HG03196 (cell line): ENCODE measurements around the gene S100A16.
"Not testable (repeated sequence)": the region's sequence is repeated elsewhere in the genome, so short reads cannot be mapped to it uniquely, and the experiment has no call there.

Experiments
- ATAC-seq: cut with Tn5 transposase; IDR thresholded peaks from one replicate; pipeline ENCODE4 v1.9.1; 2021; ENCODE audit not compliant: unreplicated experiment

S100A16 gene, protein sequence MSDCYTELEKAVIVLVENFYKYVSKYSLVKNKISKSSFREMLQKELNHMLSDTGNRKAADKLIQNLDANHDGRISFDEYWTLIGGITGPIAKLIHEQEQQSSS

GRCh38 chr1:153612755-153613331 is at the start of gene S100A16:
Gene S100A16 (minus strand): TSS chr1:153613137. CDS start chr1:153608151, 4,986 bp downstream.
- ATAC-seq = no peak

GRCh38 chr1:153662269-153662668 is 49.3 kb upstream of the S100A16 start:
- no peak for ATAC-seq

DNA sequence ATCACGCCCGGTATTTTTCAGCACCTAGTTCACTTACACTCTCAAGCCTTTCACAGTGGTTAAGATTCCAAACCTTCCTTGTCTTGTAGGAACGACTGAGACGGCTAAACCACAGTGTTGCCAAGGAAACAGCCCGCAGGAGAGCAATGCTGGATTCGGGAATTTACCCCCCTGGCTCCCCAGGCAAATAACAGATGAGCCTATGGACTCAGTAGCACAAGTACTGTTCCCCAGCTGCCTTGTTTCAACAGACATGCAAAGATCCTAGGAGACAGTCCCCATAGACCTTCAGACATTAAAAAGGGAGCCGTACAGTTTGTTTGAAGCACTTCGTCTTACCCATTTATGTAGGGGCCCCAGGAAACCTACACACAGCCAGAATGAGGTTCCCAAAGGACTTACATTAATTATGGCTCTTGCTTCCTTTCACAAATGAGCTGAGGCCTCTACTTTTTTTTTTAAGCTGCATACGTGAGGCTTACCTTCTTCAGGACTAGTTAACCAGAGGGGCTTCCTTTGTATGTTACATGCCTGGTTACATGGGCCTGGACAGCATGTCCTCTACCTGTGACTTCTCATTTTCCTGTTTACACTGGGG is 48.3 kb upstream of the S100A16 start:
- ATAC-seq = no peak

DNA sequence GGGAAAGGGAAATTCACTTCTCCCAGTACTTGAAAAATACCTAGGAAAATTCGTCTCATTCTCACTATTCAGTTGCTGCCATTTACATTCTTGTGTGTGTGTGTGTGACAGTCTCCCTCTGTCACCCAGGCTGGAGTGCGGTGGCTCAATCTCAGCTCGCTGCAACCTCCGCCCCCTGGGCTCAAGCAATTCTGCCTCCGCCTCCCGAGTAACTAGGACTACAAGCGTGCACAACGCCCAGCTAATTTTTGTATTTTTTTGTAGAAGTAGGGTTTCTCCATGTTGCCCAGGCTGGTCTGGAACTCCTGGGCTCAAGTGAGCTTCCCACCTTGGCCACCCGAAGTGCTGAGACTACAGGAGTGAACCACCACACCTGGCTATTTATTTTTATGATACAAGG is 46.7 kb upstream of the S100A16 start:
- ATAC-seq = no peak

DNA sequence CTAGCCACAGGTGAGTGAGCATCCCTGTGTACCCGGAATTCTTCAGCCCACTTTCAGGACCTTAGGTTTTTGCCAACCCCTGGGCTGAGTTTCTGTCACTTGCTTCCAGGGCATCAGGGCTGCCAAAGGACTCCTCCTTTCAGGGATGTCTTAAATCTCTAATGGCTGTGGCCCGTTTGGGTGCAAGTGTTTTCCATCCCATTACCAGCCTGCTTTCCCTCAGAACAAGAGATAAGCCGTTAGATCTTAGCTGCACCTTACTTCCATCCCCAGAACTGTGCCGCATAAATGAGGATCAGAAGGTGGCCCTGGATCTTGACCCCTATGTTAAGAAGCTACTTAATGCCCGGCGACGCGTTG is 46.2 kb upstream of the S100A16 start:
- no peak for ATAC-seq

DNA sequence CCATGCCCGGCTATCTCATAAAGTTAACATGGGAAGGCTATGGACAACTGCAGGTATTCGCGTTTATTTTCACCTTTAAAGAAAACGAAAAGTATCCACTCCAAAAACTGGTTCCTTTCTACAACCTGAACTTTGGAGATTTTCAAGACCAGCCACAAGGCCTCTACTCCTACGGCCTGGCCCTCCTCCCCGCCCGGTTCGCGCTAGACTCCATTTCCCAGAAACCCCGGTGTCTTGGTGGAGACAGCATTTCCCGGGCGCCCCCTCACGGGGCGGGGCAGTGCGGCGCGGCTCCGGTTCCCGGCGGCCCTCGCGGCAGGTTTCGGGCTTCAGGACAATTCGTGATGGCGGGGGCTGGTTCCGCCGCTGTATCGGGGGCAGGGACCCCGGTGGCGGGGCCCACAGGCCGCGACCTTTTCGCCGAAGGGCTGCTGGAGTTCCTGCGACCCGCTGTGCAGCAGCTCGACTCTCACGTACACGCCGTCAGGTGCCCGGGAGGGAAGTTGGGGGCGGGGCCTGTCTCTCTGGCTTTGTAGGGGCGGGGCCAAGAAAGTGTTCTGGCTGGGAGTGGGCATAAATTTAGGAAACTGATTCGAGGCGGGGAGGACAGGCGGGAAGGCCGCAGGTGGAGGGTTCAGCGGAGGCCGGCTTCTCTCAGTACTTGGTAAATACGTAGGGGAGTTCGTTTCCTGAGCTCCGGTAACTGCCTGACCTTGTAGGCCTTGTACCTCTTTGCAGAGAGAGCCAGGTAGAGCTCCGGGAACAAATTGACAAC is 45.6 kb upstream of the S100A16 start, which contains the start of gene SNAPIN:
SNAPIN (plus strand) TSS at position 304 of the 775 bp plus-strand sequence; CDS start at position 345, 41 bp downstream.
- peak; percentile 83 for ATAC-seq

DNA sequence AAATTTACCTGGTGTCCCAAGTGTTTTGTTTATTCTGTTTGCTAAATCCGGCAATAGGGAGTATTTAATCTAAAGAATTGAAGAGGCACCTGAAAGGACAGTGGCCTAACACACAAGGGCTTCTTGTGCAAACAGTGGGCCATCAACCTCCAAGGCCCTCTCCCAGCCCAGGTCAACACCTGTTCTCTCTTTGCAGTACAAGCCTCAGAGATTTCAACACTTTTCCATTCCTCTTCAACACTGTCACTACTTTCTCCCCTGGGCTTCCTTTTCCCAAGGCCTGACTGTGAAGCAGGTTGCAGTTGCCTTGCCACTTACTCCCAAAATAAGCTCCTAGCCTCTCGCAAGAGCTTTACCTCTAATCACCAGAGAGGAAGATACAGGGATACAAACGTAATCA is 42.4 kb upstream of the S100A16 start:
- no peak for ATAC-seq

DNA sequence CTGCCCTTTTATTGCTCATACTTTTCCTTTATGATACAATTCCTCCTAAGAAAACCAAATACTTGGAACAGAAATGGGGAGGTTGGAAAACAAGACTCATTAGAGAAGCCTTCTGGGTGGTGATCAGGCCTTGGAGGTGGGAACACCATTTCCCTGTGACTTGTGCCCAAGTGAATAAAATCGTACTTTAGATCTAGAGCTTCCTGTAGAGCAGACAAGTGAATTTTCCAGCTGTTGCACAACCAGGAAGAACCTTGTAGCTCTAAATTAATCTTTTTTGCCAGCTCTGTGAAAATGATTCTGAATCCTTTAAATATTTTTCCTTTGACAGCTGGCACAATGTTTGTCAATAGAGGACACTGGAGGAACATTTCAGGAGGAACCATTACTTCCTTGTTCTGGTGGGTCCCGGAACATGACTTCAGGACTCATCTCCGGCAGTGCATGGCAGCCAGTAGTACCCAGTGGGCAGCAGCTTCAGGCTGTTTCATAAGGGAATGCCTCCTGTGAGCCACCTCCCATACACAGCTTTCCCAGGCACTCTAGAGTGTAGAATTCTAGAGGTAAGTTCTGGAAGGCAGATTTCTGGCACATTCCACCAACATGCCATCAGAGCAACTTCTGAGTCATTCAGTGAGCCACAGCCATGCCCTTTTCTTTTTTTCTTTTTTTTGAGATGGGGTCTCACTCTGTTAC is 40.0 kb upstream of the S100A16 start:
- ATAC-seq = no peak

GRCh38 chr1:153651771-153652170 is 38.8 kb upstream of the S100A16 start:
- no peak for ATAC-seq

DNA sequence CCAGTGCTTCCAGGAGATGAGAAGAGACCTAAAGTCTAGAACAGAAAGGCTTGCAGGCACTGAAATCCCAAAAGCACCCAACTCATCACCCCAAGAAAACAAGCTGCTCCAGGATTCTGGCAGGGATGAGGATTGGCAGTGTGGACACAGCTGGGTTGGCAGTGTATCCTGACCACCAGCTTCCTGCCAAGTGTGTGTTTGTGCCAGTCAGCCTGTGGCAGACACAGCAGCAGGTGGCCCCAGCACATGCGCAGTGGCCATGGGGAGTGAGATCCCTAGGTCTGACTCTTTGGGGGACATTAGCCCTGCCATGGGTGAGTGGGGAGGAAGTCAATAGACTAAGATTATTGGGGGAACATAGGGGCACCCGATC is 36.9 kb upstream of the S100A16 start:
- no peak for ATAC-seq

- ATAC-seq = no peak
These were observed 36.4 kb upstream of the S100A16 start for GRCh38 chr1:153649137-153649862.

DNA sequence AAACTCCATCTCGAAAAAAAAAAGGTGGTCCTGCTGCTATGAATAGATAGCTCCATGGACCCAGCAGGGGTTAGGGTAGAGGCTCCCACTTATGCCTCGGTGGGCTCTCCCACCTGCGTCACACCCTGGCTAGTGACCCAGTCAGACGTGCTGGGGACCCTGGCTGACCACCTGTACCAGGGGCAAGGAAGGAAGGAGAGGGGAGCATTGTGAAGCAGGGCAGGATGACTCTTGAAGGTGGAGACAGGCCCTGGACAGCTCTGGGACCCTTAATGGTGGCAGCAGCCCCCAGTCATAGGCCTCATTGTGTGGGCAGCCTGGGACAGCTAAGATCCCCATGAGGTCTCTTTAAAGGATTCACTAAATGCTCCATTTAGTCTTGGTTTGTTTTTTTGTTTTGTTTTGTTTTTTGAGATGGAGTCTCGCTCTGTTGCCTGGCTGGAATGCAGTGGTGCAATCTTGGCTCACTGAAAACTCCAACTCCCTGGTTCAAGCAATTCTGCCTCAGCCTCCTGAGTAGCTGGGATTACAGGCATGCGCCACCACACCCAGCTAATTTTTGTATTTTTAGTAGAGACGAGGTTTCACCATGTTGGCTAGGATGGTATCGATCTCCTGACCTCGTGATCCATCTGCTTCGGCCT is 35.2 kb upstream of the S100A16 start:
- no peak for ATAC-seq

GRCh38 chr1:153647346-153647714 is 34.4 kb upstream of the S100A16 start:
- ATAC-seq = no peak

- ATAC-seq = no peak
These were observed 33.9 kb upstream of the S100A16 start for GRCh38 chr1:153646672-153647345.

DNA sequence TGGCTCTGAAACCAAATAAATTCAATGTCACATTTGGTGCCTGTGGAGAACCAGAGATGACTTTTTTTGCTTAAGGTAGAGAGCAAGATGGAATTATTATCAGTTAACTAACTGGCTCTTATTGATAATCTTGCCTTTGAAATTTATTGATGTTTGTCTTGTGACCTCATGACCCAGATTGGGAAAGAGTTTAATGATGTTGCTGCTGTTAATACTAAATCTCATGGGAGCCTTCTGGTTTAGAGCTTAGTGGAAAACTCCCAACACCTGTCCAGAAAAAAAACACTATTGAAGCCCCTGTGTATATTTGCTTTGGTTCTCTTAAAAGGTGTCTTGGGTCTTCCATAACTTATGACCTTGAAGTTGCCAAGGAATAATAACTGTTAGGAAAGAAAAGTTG is 30.9 kb upstream of the S100A16 start:
- no peak for ATAC-seq

DNA sequence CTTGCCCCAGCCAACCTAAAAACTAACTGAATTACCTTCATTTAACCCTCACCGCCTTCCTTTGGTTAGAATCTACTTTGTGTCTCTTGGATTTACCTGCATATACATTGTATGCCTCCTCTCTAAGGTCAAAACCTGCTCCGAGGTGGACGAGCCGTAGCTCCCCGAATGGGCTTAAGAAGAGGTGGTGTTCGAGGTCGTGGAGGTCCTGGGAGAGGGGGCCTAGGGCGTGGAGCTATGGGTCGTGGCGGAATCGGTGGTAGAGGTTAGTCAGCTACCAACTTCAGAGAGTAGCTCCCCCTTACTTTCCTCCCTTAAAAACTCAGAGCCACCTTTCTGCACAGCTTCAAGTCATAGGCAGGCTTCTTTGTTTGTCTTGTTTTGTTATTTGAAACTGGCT is 30.2 kb upstream of the S100A16 start:
- no peak for ATAC-seq

DNA sequence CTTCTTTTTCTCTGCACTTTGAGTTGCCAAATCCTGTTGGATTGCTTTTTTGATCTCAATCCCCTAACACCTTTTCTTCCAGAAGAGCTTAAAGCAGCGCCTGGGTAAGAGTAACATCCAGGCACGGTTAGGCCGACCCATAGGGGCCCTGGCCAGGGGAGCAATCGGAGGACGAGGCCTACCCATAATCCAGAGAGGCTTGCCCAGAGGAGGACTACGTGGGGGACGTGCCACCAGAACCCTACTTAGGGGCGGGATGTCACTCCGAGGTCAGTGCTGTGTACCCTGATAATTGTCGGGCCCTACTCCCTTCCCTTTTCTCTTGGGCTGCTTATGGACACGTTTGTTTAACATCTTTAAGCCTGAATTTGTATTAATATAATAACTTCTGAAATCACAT is 29.2 kb upstream of the S100A16 start:
- no peak for ATAC-seq

GRCh38 chr1:153640861-153641260 is 27.9 kb upstream of the S100A16 start:
- no peak for ATAC-seq

- ATAC-seq = not testable (repeated sequence)
These were observed 27.3 kb upstream of the S100A16 start for GRCh38 chr1:153640213-153640612.

DNA sequence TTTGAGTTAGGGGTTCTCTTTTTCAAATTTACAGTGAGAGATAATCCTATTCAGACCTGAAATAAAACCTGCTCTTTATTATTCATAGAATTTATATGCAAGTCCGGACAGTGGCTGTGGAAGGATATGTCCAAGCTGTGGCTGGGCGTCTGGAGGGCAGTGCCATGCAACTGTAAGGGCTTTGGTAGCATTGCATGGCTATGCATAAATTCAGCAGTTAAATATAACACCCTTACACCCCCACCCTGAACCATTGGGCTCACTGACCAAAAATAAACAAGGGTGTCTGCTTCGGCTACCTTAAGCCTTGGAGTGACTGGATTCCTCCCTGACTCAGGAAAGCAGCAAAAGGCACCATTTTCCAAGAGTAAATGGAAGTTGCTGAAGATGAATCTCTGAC is 26.3 kb upstream of the S100A16 start:
- no peak for ATAC-seq
